A549 (cell line): ENCODE measurements around the gene MTPN. TPM values are rescaled to one million over a fixed set of nuclear protein-coding genes. Genes with fewer than 3 reads are reported as not detected.

Experiments
- ATAC-seq, 2 experiments: fragments of 200-7000 bp in 1 of 2; fragments of >200 bp in 1 of 2; cut with Nextera tagmentation in 1 of 2; cut with Tn5 transposase in 1 of 2; 3 replicates each; pipeline versions ENCODE4 v1.8.0 to v1.9.1; 2018 to 2020; ENCODE audit warnings: mild to moderate bottlenecking in 1 of 2, moderate library complexity in 1 of 2
- CTCF ChIA-PET: fragments of 300-600 bp; sonication (Branson Sonifier 250); formaldehyde crosslinking; extraction: SDS; loops from one replicate; lab custom pipeline; 2021; ENCODE audit warnings: antibody characterized with exemption, inconsistent platforms; lab: Yijun Ruan, JAX
- POLR2A ChIA-PET: fragments of 350-600 bp; formaldehyde crosslinking; extraction: SDS; loops from one replicate; lab custom pipeline; 2021; ENCODE audit warnings: antibody characterized with exemption, inconsistent platforms; lab: Yijun Ruan, JAX
- DNase-seq, 2 experiments: peaks; one replicate each; pipeline versions ENCODE4 v3.0.0 to v3.0.0-alpha.2; 2011 to 2016; ENCODE audit warnings: low read depth in 1 of 2, low spot score in 1 of 2
- FAIRE-seq: peaks from 2 replicates; lab custom pipeline; 2011; peaks lifted over from hg19 to GRCh38; lab: Jason Lieb, UNC
- H3K27ac ChIP-seq, 2 experiments: fragments of >200 bp; sonication (Bioruptor Twin); formaldehyde crosslinking; 3 replicates each; pipeline ENCODE4 v1.5.1; 2016 to 2017
- H3K4me1 ChIP-seq: fragments of >200 bp; sonication (Bioruptor Twin); formaldehyde crosslinking; 3 replicates; pipeline ENCODE4 v1.6.1; 2016
- H3K4me2 ChIP-seq: fragments of >200 bp; sonication (Bioruptor Twin); formaldehyde crosslinking; 3 replicates; pipeline ENCODE4 v1.6.1; 2016
- H3K4me3 ChIP-seq: fragments of >200 bp; sonication (Bioruptor Twin); formaldehyde crosslinking; 3 replicates; pipeline ENCODE4 v1.5.1; 2016
- H3K9me3 ChIP-seq: fragments of >200 bp; sonication (Bioruptor Twin); formaldehyde crosslinking; 3 replicates; pipeline ENCODE4 v1.6.1; 2016
- BCL3 ChIP-seq: fragments of >200 bp; sonication (Bioruptor Twin); formaldehyde crosslinking; IDR thresholded peaks from 3 replicates; pipeline ENCODE4 v1.6.1; 2016
- CBX2 ChIP-seq: fragments of 200-600 bp; sonication (generic); IDR thresholded peaks from 2 replicates; pipeline ENCODE4 v1.6.1; 2016; ENCODE audit warnings: low read depth, mild to moderate bottlenecking, borderline replicate concordance
- CHD2 ChIP-seq: fragments of 150-350 bp; IDR thresholded peaks from 2 replicates; pipeline ENCODE4 v1.6.1; 2014; ENCODE audit warnings: low read length; ENCODE audit not compliant: partially characterized antibody
- CTCF ChIP-seq: fragments of >200 bp; sonication (Bioruptor Twin); formaldehyde crosslinking; IDR thresholded peaks from 3 replicates; pipeline ENCODE4 v1.5.1; 2016
- E2F6 ChIP-seq: IDR thresholded peaks from 2 replicates; pipeline ENCODE4 v1.6.1; 2012; ENCODE audit warnings: low read depth, borderline replicate concordance
- EHF ChIP-seq: fragments of 250-450 bp; sonication (Bioruptor Pico); IDR thresholded peaks from 2 replicates; pipeline ENCODE4 v1.5.0; 2020; ENCODE audit warnings: mild to moderate bottlenecking
- ESRRA ChIP-seq: fragments of 150-350 bp; IDR thresholded peaks from 2 replicates; pipeline ENCODE4 v1.6.1; 2014; ENCODE audit warnings: mild to moderate bottlenecking, low read length, borderline replicate concordance
- FOSB ChIP-seq: fragments of 250-450 bp; sonication (Bioruptor Pico); IDR thresholded peaks from 2 replicates; pipeline ENCODE4 v1.5.0; 2020; ENCODE audit warnings: mild to moderate bottlenecking, moderate library complexity
- FOXS1 ChIP-seq: fragments of 250-450 bp; sonication (Bioruptor Pico); IDR thresholded peaks from 2 replicates; pipeline ENCODE4 v1.5.0; 2020; ENCODE audit warnings: mild to moderate bottlenecking, moderate library complexity
- HMGXB4 ChIP-seq: fragments of 250-450 bp; sonication (Bioruptor Pico); IDR thresholded peaks from 2 replicates; pipeline ENCODE4 v1.5.0; 2021; ENCODE audit warnings: mild to moderate bottlenecking, moderate library complexity, borderline replicate concordance
- JUN ChIP-seq, 2 experiments: fragments of >200 bp; sonication (Bioruptor Twin); formaldehyde crosslinking; IDR thresholded peaks; 2 replicates in 1 of 2; 3 replicates in 1 of 2; pipeline ENCODE4 v1.6.1; 2016 to 2017
- MAFK ChIP-seq: fragments of 450-650 bp; IDR thresholded peaks from 2 replicates; pipeline ENCODE4 v1.6.1; 2014; ENCODE audit not compliant: partially characterized antibody
- MAZ ChIP-seq: fragments of 150-350 bp; IDR thresholded peaks from 2 replicates; pipeline ENCODE4 v1.6.1; 2014; ENCODE audit warnings: antibody characterized with exemption, low read depth, low read length, borderline replicate concordance
- NR3C1 ChIP-seq: fragments of >200 bp; sonication (Bioruptor Twin); formaldehyde crosslinking; IDR thresholded peaks from 3 replicates; pipeline ENCODE4 v1.6.1; 2017
- PBX3 ChIP-seq: IDR thresholded peaks from 2 replicates; pipeline ENCODE4 v1.6.1; 2012
- POLR2A ChIP-seq: IDR thresholded peaks from 2 replicates; pipeline ENCODE4 v1.6.1; 2012; ENCODE audit warnings: mild to moderate bottlenecking, low read length
- POLR2AphosphoS2 ChIP-seq: conservative IDR thresholded peaks from 2 replicates; pipeline ENCODE4 v1.6.1; 2012; ENCODE audit warnings: low read length, improper control_type of control experiment, inconsistent platforms
- RARB ChIP-seq: fragments of 250-450 bp; sonication (Bioruptor Pico); IDR thresholded peaks from 2 replicates; pipeline ENCODE4 v1.8.0; 2021; ENCODE audit warnings: mild to moderate bottlenecking, moderate library complexity
- RCOR1 ChIP-seq: fragments of 150-350 bp; IDR thresholded peaks from 2 replicates; pipeline ENCODE4 v1.6.1; 2014; ENCODE audit warnings: antibody characterized with exemption, low read length, low read depth
- TP53 ChIP-seq: fragments of 250-450 bp; sonication (Bioruptor Pico); IDR thresholded peaks from 2 replicates; pipeline ENCODE4 v1.5.0; 2021; ENCODE audit warnings: mild to moderate bottlenecking, moderate library complexity
- ZFP36 ChIP-seq: fragments of 450-650 bp; IDR thresholded peaks from 2 replicates; pipeline ENCODE4 v1.6.1; 2014; ENCODE audit warnings: borderline replicate concordance; ENCODE audit not compliant: partially characterized antibody
- ZNF302 ChIP-seq: fragments of 250-450 bp; sonication (Bioruptor Pico); IDR thresholded peaks from 2 replicates; pipeline ENCODE4 v1.9.0; 2021; ENCODE audit warnings: inconsistent platforms, mild to moderate bottlenecking, moderate library complexity
- WGBS: methylation state at CpG from one replicate; pipeline ENCODE4 v1.1.6; 2017; ENCODE audit errors: missing lambda C conversion rate; 5-methylcytosine and 5-hydroxymethylcytosine counted together
- polyA plus RNA-seq, 4 experiments: library from polyadenylated mRNA; depleted of rRNA in 3 of 4; stranded (reverse); fragments of >200 nt; fragmentation: RNase III in 1 of 4; extraction: RNeasy Plus Mini Kit Qiagen cat#74134 plus additional on column Dnase treatment in 1 of 4; gene quantifications; 2 replicates in 3 of 4; 3 replicates in 1 of 4; pipeline ENCODE4 v1.2.3, GENCODE V29; 2011 to 2017

The MTPN gene
- polyA plus RNA-seq, 2 of the 4 experiments (the other 2 are of a cell fraction), result 147 to 206 TPM

GRCh38 chr7:135899458-135900064 lies 77.6 kb downstream of the MTPN start:
- no peak overlapping the region for H3K27ac ChIP-seq
- TF ChIP-seq CBX2 (no peak), FOXS1 (CRISPR knock-in tag) (no peak), NR3C1 (no peak), POLR2AphosphoS2 (no peak), CTCF (no peak), PBX3 (no peak), MAFK (no peak)
- no peak for FAIRE-seq
- H3K4me2 ChIP-seq, result no peak overlapping the region
- H3K9me3 ChIP-seq, result no peaks in the 10 kb centered on the region
- 56% methylated on average over 6 of the region's 6 CpGs for WGBS
- no peak for DNase-seq
- no peak overlapping the region for H3K4me3 ChIP-seq
- ChIA-PET CTCF (interaction anchor here (1.0 kb wide), 1 partner anchor 49 kb away, joined by 3 read pairs; no protein-coding TSS in a partner anchor), POLR2A (no interaction called here)
- no peak for ATAC-seq
- H3K4me1 ChIP-seq, result no peaks in the 10 kb centered on the region

GRCh38 chr7:135898226-135898625 lies 78.9 kb downstream of the MTPN start:
- no peak for TF ChIP-seq CHD2
- TF ChIP-seq RARB (CRISPR knock-in tag), result no peak
- no peak for TF ChIP-seq EHF (CRISPR knock-in tag)
- TF ChIP-seq RCOR1, result no peak
- no peak for TF ChIP-seq HMGXB4
- Histone ChIP-seq H3K4me3 (no peak overlapping the region), H3K27ac (no peak overlapping the region), H3K4me1 (no peaks in the 10 kb centered on the region), H3K4me2 (no peak overlapping the region), H3K9me3 (no peaks in the 10 kb centered on the region)
- POLR2A ChIA-PET, result no interaction called here
- ATAC-seq (no peak), DNase-seq (no peak), FAIRE-seq (no peak)
- 38% methylated on average over 3 of the region's 3 CpGs for WGBS
- CTCF ChIA-PET, result no interaction called here

GRCh38 chr7:135894816-135895215 lies 82.3 kb downstream of the MTPN start:
- DNase-seq, result no peak
- Histone ChIP-seq H3K4me3 (no peak overlapping the region), H3K9me3 (no peaks in the 10 kb centered on the region), H3K4me2 (no peak overlapping the region), H3K4me1 (no peaks in the 10 kb centered on the region), H3K27ac (no peak overlapping the region)
- no peak for TF ChIP-seq BCL3
- no peak for FAIRE-seq
- 72% methylated on average over 3 of the region's 3 CpGs for WGBS
- ChIA-PET POLR2A (no interaction called here), CTCF (no interaction called here)
- ATAC-seq, result no peak

GRCh38 chr7:135889823-135890222 lies 87.3 kb downstream of the MTPN start:
- POLR2A ChIA-PET, result no interaction called here
- WGBS, result 49% methylated on average over 6 of the region's 6 CpGs
- no peak for FAIRE-seq
- CTCF ChIA-PET, result no interaction called here
- H3K4me1 ChIP-seq, result no peaks in the 10 kb centered on the region
- DNase-seq, result no peak
- H3K9me3 ChIP-seq, result no peaks in the 10 kb centered on the region
- no peak overlapping the region for H3K4me3 ChIP-seq
- no peak for ATAC-seq
- H3K27ac ChIP-seq, result no peak overlapping the region
- H3K4me2 ChIP-seq, result no peak overlapping the region
- no peak for TF ChIP-seq ZNF302 (CRISPR knock-in tag)
- TF ChIP-seq EHF (CRISPR knock-in tag), result no peak
- no peak for TF ChIP-seq CTCF
- no peak for TF ChIP-seq MAZ
- no peak for TF ChIP-seq ZFP36
- TF ChIP-seq JUN (IDR thresholded peaks at IDR 0.05), result no peak
- TF ChIP-seq ESRRA, result no peak
- TF ChIP-seq CBX2, result no peak
- TF ChIP-seq POLR2A, result no peak
- TF ChIP-seq FOSB (CRISPR knock-in tag), result no peak
- no peak for TF ChIP-seq E2F6
- TF ChIP-seq TP53, result no peak
